Osteoblast (primary cell): Measurements from ENCODE around the gene PDE11A. TPM values are rescaled to one million over a fixed set of nuclear protein-coding genes. Genes with fewer than 3 reads are reported as not detected.

Experiments used
- DNase-seq: peaks from one replicate; pipeline ENCODE4 v3.0.0; 2011; ENCODE audit warnings: low spot score, mixed read lengths; ENCODE audit not compliant: insufficient read length; ENCODE audit errors: missing footprints
- H2AFZ ChIP-seq: 2 replicates; pipeline ENCODE4 v1.6.0; 2011; ENCODE audit warnings: mild to moderate bottlenecking, low read length
- H3K27ac ChIP-seq: 2 replicates; pipeline ENCODE4 v1.5.1; 2011; ENCODE audit warnings: mild to moderate bottlenecking, low read depth, low read length, moderate library complexity
- H3K27me3 ChIP-seq: 2 replicates; pipeline ENCODE4 v1.6.0; 2012; ENCODE audit warnings: mild to moderate bottlenecking, control low read depth, inconsistent platforms, low read length, moderate library complexity; ENCODE audit not compliant: insufficient read depth
- H3K36me3 ChIP-seq: 2 replicates; pipeline ENCODE4 v1.5.1; 2011; ENCODE audit warnings: mild to moderate bottlenecking, low read length, control low read depth, moderate library complexity; ENCODE audit not compliant: insufficient read depth
- H3K4me1 ChIP-seq: 2 replicates; pipeline ENCODE4 v1.5.1; 2011; ENCODE audit warnings: mild to moderate bottlenecking, low read length, control low read depth, moderate library complexity; ENCODE audit not compliant: insufficient read depth
- H3K4me2 ChIP-seq: 2 replicates; pipeline ENCODE4 v1.6.0; 2011; ENCODE audit warnings: mild to moderate bottlenecking, low read length; ENCODE audit not compliant: insufficient read depth
- H3K4me3 ChIP-seq: fragments of 200-600 bp; sonication (generic); 3 replicates; pipeline ENCODE4 v1.5.1; 2012; ENCODE audit warnings: mild to moderate bottlenecking, low read length, inconsistent platforms; ENCODE audit not compliant: insufficient read depth
- H3K79me2 ChIP-seq: 2 replicates; pipeline ENCODE4 v1.6.0; 2012; ENCODE audit warnings: mild to moderate bottlenecking, low read length, control low read depth, inconsistent platforms; ENCODE audit not compliant: insufficient read depth
- H3K9me3 ChIP-seq: 2 replicates; pipeline ENCODE4 v1.5.1; 2011; ENCODE audit warnings: low read depth, low read length, control low read depth
- H4K20me1 ChIP-seq: 2 replicates; pipeline ENCODE4 v1.6.0; 2012; ENCODE audit warnings: mild to moderate bottlenecking, low read length, control low read depth; ENCODE audit not compliant: insufficient read depth
- CTCF ChIP-seq: IDR thresholded peaks from 2 replicates; pipeline ENCODE4 v1.5.1; 2011; ENCODE audit warnings: mild to moderate bottlenecking, low read depth, low read length, moderate library complexity; ENCODE audit errors: extremely low read depth
- total RNA-seq: library from RNA; depleted of rRNA; stranded (reverse); fragments of >200 nt; gene quantifications from 2 replicates; pipeline ENCODE4 v1.2.3, GENCODE V29; 2012

The PDE11A gene
- total RNA-seq, 1 donor, result 0.36 TPM

GRCh38 chr2:178029342-178029741, 43.2 kb downstream of the PDE11A start:
- Histone ChIP-seq H3K27ac (no peak overlapping the region), H3K79me2 (no peaks in the 10 kb centered on the region), H3K4me1 (no peaks in the 10 kb centered on the region), H3K27me3 (no peaks in the 10 kb centered on the region), H3K36me3 (no peaks in the 10 kb centered on the region), H3K4me2 (no peak overlapping the region), H3K9me3 (no peaks in the 10 kb centered on the region), H4K20me1 (no peaks in the 10 kb centered on the region), H2AFZ (no peak overlapping the region), H3K4me3 (no peak overlapping the region)
- DNase-seq, result no peak
- no peak for TF ChIP-seq CTCF

GRCh38 chr2:178025551-178026185, 46.9 kb downstream of the PDE11A start:
- no peaks in the 10 kb centered on the region for H3K27me3 ChIP-seq
- no peak overlapping the region for H2AFZ ChIP-seq
- H3K27ac ChIP-seq, result no peak overlapping the region
- H3K9me3 ChIP-seq, result no peaks in the 10 kb centered on the region
- no peak for TF ChIP-seq CTCF
- no peak for DNase-seq
- H3K79me2 ChIP-seq, result no peaks in the 10 kb centered on the region
- no peak overlapping the region for H3K4me3 ChIP-seq
- H3K4me1 ChIP-seq, result no peaks in the 10 kb centered on the region
- no peaks in the 10 kb centered on the region for H3K36me3 ChIP-seq
- no peak overlapping the region for H3K4me2 ChIP-seq
- no peaks in the 10 kb centered on the region for H4K20me1 ChIP-seq

GRCh38 chr2:178018141-178018540, 54.4 kb downstream of the PDE11A start:
- Histone ChIP-seq H2AFZ (no peak overlapping the region), H3K27ac (no peak overlapping the region), H3K4me1 (no peaks in the 10 kb centered on the region), H3K9me3 (no peaks in the 10 kb centered on the region), H3K27me3 (no peaks in the 10 kb centered on the region), H3K4me2 (no peak overlapping the region), H3K36me3 (no peaks in the 10 kb centered on the region), H3K4me3 (no peak overlapping the region), H4K20me1 (no peaks in the 10 kb centered on the region), H3K79me2 (no peaks in the 10 kb centered on the region)
- no peak for DNase-seq
- TF ChIP-seq CTCF, result no peak

GRCh38 chr2:178016612-178017011, 56.0 kb downstream of the PDE11A start:
- H3K4me2 ChIP-seq, result no peak overlapping the region
- H3K36me3 ChIP-seq, result no peaks in the 10 kb centered on the region
- H4K20me1 ChIP-seq, result no peaks in the 10 kb centered on the region
- no peaks in the 10 kb centered on the region for H3K79me2 ChIP-seq
- no peaks in the 10 kb centered on the region for H3K9me3 ChIP-seq
- TF ChIP-seq CTCF, result no peak
- H3K4me1 ChIP-seq, result no peaks in the 10 kb centered on the region
- H2AFZ ChIP-seq, result no peak overlapping the region
- H3K27me3 ChIP-seq, result no peaks in the 10 kb centered on the region
- DNase-seq, result no peak
- no peak overlapping the region for H3K4me3 ChIP-seq
- no peak overlapping the region for H3K27ac ChIP-seq
